GM18907 (cell line): Measurements from ENCODE around the gene TMEM150A.
A peak's percentile ranks its signal among the peaks of the same experiment; 100 is the strongest.
"Not testable (repeated sequence)": the region's sequence is repeated elsewhere in the genome, so short reads cannot be mapped to it uniquely, and the experiment has no call there.

Source experiments
- ATAC-seq: cut with Tn5 transposase; IDR thresholded peaks from one replicate; pipeline ENCODE4 v1.9.1; 2021; ENCODE audit warnings: mild to moderate bottlenecking, moderate library complexity; ENCODE audit not compliant: unreplicated experiment

The TMEM150A gene, protein sequence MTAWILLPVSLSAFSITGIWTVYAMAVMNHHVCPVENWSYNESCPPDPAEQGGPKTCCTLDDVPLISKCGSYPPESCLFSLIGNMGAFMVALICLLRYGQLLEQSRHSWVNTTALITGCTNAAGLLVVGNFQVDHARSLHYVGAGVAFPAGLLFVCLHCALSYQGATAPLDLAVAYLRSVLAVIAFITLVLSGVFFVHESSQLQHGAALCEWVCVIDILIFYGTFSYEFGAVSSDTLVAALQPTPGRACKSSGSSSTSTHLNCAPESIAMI

DNA sequence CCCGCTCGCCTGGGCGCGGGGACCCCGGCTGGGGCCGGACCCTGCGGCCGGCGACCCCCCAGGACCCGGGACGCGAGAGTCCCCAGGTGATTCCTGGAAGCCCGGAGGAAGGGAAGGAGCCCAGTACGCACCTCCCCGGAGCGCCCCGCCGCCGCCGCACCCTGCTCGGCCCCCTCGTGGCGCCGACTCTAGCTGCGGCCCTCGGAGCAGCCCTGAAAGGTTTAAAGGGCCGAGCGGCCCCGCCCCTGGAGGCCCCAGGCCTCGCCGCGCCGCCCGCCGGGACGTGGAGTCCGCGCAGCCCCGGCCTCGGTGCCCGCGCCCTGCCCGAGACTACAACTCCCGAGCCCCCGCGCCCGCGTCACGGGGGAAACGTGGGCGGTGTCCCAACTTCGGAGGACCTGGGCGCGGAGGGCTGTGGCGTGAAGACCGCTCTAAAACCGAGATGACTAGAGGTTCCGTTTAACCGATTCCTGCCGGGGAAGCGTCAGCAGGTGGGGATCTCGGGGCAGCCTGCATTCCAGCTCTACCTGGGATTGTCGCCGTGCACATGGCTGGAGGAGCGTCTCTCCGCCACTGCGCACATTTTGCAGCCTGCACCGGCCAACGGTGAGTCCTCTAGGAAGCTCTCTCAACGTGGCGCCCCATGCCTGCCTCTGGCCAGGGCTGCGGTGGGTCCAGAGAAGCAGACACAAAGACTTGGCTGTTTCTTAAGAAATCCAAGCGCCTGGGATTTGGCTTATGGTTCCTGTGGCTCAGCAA is at the start of gene TMEM150A:
TSS of gene TMEM150A (minus strand) at position 223 of the 759 bp plus-strand sequence. CDS start 750 bp downstream, outside the sequence.
- ATAC-seq, result peak; percentile 92

DNA sequence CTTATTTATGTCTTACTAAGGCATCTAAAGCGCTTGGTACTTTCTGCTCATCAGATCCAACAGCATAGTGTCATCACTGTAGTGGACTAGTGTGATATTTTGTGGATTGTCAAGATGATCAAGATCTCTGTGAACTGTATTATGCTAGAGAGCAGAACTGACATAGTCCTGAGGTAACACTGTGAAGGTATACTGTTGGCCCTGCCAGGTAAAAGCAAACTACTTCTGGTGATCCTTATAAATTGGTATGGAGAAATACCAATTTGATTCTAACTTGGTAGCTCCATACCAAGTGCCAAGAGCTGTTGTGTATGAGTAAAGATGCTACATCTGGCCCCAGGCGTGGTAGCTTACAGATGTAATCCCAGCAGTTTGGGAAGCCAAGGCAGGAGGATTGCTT is 49.6 kb upstream of the TMEM150A start:
- no peak for ATAC-seq

DNA sequence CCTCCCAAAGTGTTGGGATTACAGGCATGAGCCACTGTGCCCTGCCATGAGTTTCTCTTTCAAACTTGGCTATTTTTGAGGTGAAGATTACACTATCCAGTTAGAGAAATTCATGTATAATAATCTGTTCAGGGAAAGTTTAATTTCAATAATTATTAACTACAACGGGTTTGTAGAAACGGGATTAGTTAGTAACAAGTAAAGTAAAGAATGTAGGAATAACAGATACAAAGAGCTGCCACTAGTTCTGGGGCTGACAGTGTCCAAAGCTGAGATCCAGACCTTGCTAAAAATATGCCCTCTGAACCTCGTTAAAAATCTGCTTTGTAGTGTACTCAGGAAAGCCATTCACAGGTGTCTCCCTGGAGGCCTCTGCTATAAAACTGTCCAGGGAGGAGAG is 48.6 kb upstream of the TMEM150A start:
- no peak for ATAC-seq

DNA sequence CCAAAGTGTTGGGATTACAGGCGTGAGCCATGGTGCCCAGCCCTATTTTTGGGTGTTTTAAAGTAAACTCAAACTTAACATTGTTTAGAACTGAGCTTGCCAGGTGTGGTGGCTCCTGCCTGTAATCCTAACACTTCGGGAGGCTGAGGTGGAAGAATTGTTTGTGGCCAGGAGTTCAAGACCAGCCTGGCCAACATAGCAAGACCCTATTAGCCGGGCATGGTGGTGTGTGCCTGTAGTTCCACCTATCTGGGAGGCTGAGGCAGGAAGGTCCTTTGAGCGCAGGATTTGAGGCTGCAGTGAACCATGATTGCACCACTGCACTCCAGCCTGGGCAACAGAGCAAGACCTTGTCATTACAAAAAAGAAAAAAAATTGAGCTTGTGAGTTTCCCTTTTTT is 48.0 kb upstream of the TMEM150A start:
- no peak for ATAC-seq

DNA sequence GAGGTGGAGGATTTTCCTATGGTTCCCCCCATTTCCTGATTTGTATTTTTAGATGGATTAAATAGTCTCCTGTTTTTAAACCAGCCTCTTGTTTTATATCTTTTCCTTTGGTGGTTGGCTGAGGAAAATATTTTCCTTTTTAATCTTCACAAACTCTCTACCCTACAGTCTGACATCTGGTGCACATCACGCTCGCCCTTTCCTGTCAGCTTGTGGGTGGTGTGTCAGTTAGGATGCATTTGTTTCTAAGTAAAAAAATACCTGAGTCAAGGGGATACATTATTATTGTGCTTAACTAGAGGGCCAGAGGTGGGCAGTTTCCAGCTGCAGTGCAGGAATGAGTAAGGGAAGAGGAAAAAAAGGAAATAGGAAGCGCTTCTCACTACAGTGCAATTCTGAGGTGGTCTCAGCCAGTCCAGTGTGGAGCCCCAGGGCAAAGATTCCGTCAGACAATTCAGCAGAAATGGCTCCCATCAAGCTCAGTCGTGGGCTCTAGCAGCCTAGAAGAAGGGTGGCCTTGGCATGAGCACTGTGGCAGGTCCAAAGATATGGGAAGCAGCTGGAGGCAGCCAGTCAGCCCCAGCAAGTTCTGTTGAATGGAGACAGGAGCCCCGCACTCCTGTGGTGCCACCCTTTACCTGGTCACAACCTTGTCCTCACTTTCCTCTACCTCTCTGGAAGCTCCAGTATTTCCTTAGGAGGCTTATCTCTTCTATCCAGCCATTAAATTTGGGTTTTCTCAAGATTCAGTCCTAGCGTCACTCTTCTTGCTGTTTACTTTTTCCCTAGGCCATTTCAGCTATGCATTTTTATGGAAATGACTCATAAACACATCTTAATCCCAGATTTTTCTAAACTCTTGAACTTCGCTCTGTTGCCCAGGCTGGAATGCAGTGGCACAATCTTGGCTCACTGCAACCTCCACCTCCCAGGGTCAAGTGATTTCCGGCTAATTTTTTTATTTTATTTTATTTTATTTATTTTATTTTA is 47.0 kb upstream of the TMEM150A start:
- ATAC-seq, result no peak

DNA sequence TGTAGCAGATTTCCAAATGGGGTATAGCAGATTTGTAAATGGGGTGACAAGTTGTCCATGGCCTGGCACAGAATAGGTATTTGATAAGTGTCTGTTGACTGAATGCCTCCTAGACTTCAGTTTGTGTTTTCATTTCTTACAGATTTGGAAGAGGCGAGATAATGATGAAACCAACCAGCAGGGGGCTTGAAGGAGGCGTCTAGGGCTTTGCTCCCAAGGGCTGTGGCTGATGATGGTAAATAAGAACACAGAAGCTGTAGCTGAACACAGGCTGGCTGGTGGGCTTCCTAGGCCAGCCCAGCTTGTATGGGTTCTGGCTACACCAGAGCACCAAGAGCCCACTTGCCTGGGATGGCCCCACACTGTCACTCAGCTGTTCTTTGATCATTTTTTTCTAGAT is 46.1 kb upstream of the TMEM150A start:
- ATAC-seq, result no peak

DNA sequence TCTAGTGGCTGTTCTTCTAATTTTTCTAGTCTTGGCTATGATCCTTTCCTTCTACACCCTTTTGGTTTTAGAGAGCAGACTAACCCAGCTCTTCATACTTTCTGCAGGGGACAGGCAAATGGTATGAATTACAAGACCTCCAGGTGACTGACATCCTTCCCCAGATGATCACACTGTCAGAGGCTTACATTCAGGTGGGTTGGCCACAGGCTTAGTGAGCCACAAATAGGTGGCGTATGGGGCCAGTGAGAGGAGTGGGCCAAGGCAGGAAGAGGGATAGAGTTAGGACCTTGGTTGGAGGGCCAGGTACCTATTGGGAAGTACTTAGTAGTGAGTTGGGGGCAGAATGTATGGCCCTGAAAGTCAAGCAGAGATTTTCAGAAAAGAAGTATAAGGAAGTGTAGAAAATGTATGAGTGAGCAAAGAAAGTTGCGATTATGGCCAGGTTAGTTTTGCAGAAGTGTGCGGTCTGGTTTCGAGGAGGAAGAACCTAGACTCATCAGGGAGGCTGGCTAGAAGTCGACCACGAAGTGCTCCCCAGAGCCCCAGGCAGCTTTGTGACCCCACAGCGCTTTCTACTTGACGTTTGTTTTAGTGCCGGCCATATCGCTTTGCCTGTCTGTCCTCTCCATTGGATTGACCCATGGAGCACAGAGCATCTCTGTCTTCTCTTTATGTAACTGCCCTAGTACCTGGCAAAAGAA is 45.5 kb upstream of the TMEM150A start:
- no peak for ATAC-seq

DNA sequence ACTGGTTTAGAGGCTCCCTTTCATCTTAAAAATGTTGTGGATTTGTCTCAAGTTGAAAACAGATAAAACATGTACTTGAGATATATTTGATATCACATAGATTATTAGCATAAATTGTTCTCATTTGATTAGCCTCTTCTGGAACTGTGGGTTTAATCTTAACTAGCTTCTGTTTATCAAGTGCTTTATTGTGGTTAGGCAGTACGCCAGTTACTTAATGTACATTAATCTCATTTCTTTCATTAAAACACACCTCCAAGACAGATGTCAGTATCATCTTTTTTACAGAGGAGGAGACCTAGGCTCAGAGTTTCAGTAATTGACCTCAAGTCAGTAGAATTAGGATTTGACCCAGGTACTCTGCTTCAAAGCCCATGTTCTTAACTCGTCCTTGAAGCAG is 43.7 kb upstream of the TMEM150A start:
- ATAC-seq, result no peak

DNA sequence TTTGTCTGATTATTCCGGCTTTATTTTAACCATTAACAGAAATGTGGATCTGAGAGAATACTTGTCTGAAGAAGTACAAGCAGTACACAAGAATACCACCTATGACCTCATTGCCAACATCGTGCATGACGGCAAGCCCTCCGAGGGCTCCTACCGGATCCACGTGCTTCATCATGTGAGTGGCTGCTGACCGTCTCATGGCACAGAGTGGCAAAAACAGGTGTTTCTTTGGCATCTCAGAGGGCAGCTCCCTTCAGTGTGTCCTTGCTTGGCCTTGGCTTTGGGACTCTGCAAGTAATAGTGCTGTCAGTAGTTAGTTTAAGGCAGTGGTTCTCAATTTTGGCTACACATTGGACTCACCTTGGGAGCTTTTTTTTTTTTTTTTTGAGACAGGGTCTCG is 42.4 kb upstream of the TMEM150A start:
- no peak for ATAC-seq

DNA sequence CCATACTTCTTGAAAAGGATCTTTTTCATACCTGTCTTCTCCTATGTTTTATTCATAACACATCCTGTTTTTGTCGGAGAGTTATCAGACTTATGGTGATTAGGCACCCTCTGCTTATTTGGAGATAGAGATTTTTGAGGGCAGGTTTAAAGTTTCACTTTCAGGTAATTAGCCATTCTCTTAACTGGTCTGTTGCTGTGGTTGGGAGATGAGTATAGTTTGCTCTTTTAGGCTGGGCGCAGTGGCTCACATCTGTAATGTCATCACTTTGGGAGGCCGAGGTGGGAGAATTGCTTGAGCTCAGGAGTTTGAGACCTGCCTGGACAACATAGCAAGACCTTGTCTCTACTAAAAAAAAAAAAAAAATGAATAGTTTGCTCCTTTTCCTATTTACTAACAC is 40.2 kb upstream of the TMEM150A start:
- peak; percentile 75 for ATAC-seq

DNA sequence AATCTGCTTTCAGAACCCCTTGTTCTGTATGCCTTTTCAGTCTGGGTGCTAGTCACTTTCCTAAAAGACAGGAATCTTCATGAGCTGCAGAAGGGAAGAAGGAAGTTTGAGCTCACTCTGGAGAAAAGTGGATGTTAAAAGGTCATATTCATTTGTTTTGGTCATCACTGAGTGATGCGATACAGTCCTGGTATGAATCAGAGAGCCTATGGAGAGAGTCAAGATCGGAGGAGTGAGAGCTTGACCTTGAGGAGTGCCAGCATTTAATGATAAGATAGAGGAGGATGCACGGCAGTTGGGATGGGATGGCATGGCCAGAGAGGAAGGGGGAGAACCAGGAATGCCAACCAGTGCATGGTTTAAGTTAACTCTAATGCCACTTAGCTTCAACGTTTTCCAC is 33.1 kb upstream of the TMEM150A start:
- no peak for ATAC-seq

DNA sequence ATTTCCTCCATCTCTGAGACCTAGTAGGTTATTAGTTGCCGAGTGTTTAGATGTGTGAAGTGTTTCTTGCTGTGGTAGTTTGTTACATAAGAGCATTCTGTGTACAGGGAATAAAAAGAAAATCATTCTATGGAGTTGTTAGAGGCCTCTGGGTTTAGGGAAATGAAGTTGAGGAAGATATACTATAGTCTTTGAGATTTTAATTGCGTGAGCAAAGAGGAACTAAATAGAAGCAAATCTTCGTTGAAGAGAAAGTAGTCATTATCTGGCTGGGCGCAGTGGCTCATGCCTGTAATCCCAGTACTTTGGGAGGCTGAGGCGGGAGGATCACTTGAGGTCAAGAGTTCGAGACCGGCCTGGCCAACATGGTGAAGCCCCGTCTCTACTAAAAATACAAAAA is 32.5 kb upstream of the TMEM150A start:
- no peak for ATAC-seq

DNA sequence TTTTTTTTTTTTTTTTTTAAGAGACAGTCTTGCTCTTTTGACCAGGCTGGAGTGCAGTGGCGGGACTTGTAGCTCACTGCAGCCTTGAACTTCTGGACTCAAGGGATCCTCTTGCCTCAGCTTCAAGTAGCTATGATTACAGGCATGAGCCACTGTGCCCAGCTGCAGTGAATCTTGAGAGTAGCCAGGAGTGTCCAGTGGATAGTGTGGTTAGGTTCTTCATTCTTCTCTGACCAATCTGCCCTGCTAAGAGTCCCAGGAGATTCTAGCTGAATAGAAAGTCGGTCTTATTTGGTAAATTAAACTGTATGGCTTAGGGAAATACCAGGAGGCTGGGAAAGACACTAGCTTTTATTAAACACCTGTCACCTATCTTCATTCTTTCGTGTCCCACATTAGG is 28.8 kb upstream of the TMEM150A start:
- no peak for ATAC-seq

DNA sequence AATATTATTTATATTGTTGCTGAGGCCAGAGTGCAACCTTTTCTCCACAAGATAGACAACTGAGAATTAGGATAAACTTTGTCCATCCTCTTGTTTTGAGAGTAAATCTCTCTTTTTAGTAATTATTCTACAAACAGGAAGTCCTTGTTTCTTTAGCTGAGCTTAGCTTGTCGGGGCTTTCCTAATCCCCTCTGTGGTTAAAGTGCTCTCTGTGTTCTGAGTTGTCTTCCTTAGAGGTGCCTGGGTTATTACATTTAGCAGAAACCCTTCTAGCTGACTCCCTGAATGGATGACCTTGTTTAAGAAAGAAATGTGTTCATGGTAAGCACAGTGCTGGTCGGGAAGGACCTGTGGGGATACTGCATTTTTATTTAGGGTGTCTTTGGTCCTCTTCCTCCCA is 26.2 kb upstream of the TMEM150A start:
- peak; percentile 74 for ATAC-seq

DNA sequence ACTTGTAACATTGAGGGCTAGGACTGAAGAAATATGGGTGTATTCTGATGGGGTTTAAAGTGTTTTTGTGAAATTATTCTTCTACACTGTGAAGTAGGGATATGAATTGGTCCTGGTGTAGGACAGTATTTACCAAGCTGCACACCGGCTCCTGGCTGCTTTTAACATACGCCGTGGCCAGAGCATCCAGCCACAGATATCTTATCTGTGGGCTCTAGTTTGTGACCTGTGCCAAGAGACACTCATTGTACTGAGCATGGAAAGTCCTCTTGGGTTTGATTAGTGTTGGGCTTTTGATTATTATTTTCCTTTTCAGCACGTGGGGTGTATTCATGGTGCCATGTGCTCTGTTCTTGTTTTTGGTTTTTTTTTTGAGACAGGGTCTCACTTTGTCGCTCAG is 21.5 kb upstream of the TMEM150A start:
- ATAC-seq, result no peak

DNA sequence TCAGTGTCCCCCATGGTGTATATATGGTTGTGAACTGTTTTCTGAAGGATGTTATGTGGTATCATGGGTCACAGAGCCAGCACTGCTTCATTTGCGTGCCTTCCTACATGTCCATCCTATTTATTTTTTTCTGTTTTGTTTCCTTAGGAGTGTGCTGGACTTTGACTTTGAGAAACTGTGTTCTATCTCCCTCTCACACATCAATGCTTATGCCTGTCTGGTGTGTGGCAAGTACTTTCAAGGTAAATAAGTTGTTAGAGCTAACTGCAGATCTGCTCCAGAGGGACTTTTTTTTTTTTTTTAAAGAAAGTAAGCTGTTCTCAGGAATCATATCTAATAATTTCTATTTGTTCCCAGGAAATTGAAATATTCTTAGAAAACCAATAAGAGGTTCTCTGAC is 18.8 kb upstream of the TMEM150A start:
- ATAC-seq, result no peak

DNA sequence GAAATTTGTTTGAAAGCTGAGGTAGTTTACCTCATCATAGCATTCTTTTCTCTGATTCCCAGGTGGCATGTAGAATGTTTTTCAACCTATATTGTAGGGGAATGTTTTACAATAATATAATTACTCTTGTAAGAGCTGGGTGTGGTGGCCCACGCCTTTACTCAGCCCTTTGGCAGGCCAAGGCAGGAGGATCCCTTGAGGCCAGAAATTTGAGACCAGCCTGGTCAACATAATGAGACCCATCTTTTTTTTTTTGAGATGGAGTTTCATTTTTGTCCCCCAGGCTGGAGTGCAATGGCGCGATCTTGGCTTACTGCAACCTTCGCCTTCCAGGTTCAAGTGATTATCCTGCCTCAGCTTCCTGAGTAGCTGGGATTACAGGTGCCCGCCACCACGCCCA is 17.1 kb upstream of the TMEM150A start:
- no peak for ATAC-seq

DNA sequence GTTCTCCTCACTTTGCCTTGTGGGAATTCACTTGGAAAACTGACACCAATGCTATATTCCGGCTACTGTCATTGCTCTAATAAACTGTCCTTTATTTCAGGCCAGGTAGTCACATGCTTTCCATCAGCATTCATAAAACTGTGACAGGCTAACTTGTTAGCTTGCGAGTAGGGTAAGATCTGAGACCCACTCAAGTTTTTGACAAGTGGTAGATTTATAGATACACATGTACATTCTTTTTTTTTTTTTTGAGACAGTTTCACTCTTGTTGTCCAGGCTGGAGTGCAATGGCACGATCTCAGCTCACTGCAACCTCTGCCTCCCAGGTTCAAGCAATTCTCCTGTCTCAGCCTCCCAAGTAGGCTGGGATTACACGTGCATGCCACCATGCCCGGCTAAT is 15.2 kb upstream of the TMEM150A start:
- not testable (repeated sequence) for ATAC-seq

DNA sequence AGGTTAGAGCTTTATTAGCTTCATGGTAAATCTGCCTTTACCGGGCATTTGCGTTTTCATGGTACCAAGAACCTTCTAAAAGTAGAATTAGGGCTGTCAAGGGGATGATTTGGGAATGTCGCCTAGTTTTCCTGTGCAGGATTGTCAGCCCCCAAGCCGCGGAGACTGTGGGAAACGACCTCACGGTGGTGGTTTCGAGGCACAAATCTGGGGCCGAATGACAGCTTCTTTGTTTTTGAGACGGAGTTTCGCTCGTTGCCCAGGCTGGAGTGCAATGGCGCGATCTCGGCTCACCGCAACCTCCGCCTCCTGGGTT is 12.9 kb upstream of the TMEM150A start:
- no peak for ATAC-seq

DNA sequence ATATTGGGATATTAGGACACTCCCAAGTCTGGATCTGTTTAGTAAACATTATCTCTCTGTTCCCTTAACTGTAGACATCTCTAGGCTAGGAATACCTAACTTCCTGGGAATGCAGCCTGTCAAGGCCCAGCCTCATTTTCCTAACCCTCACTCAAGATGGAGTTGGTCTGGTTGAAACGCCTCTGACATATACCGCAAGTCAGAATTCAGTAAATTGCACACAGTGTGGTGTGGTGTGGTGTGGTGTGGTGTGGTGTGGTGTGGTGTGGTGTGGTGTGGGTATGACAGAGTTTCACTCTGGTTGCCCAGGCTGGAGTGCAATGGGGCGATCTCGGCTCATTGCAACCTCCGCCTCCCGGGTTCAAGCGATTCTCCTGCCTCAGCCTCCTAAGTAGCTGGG is 12.3 kb upstream of the TMEM150A start:
- ATAC-seq, result not testable (repeated sequence)
